ENCODE measurements around the gene PLXDC1. TPM values are rescaled to one million over a fixed set of nuclear protein-coding genes. Genes with fewer than 3 reads are reported as not detected.

PLXDC1 gene
- polyA plus RNA-seq, 1 experiment: 1.9 TPM

- peaks cover 26% of the 10 kb centered on the region for H3K27me3 ChIP-seq (ENCODE audit: control insufficient read depth, insufficient read depth, low read length)
- peak overlapping the region; percentile 94 for H3K4me3 ChIP-seq (ENCODE audit: low read depth, low read length)
- CTCF ChIA-PET: interaction anchor here (0.6 to 7.2 kb wide), 44 partner anchors 10 to 286 kb away, joined by 3 to 367 read pairs (median 4); partner anchors contain the start of genes ARL5C, FBXO47, LASP1NB and RPL19
- H3K27ac ChIP-seq (ENCODE audit: low read depth, low read length): peak overlapping the region; percentile 61
- H3K9me3 ChIP-seq (ENCODE audit: control insufficient read depth, insufficient read depth, low read length): no peaks in the 10 kb centered on the region; the same call in 1 of the 2 replicates
- POLR2A ChIA-PET: interaction anchor here (0.6 to 2.2 kb wide), 13 partner anchors 11 to 304 kb away, joined by 3 to 18 read pairs (median 3); partner anchors contain the start of genes LASP1 and RPL19
- TF ChIP-seq CTCF (IDR thresholded peaks at IDR 0.05; ENCODE audit: low read depth, low read length): no peak; the same call in 1 of the 2 replicates
- DNase-seq (ENCODE audit: low read depth, low spot score): peak; percentile 78
Observed at GRCh38 chr17:39153599-39154051, 2.2 kb upstream of the PLXDC1 start.

GRCh38 chr17:39151943-39152818, 744 bp upstream of the PLXDC1 start:
- TF ChIP-seq CTCF (IDR thresholded peaks at IDR 0.05; ENCODE audit: low read depth, low read length): no peak
- DNase-seq (ENCODE audit: low read depth, low spot score): no peak
- Histone ChIP-seq H3K9me3 (ENCODE audit: control insufficient read depth, insufficient read depth, low read length) (no peaks in the 10 kb centered on the region; the same call in 1 of the 2 replicates), H3K27ac (ENCODE audit: low read depth, low read length) (no peak overlapping the region), H3K4me3 (ENCODE audit: low read depth, low read length) (peak overlapping the region; percentile 94), H3K27me3 (ENCODE audit: control insufficient read depth, insufficient read depth, low read length) (peaks cover 26% of the 10 kb centered on the region)
- ChIA-PET CTCF (interaction anchor here (0.6 to 7.2 kb wide), 32 partner anchors 8 to 300 kb away, joined by 3 to 367 read pairs (median 6); partner anchors contain the start of genes ARL5C and LASP1NB), POLR2A (interaction anchor here (0.6 to 2.2 kb wide), 8 partner anchors 37 to 305 kb away, joined by 3 to 18 read pairs (median 6); partner anchors contain the start of gene LASP1)

GRCh38 chr17:39150795-39151149, 665 bp downstream of the PLXDC1 start:
- DNase-seq (ENCODE audit: low read depth, low spot score): no peak
- TF ChIP-seq CTCF (IDR thresholded peaks at IDR 0.05; ENCODE audit: low read depth, low read length): no peak
- CTCF ChIA-PET: interaction anchor here (0.5 to 7.2 kb wide), 3 partner anchors 13 to 168 kb away, joined by 3 to 367 read pairs (median 4); no protein-coding TSS in a partner anchor

GRCh38 chr17:39150104-39150634, 1.3 kb downstream of the PLXDC1 start:
- peaks cover 26% of the 10 kb centered on the region for H3K27me3 ChIP-seq (ENCODE audit: control insufficient read depth, insufficient read depth, low read length)
- no peak overlapping the region for H3K4me3 ChIP-seq (ENCODE audit: low read depth, low read length)
- H3K9me3 ChIP-seq (ENCODE audit: control insufficient read depth, insufficient read depth, low read length): no peaks in the 10 kb centered on the region; the same call in 1 of the 2 replicates
- no peak overlapping the region for H3K27ac ChIP-seq (ENCODE audit: low read depth, low read length)
- TF ChIP-seq CTCF (IDR thresholded peaks at IDR 0.05; ENCODE audit: low read depth, low read length): no peak
- ChIA-PET CTCF (interaction anchor here (7.2 kb wide), 1 partner anchor 167 kb away, joined by 367 read pairs; no protein-coding TSS in a partner anchor), POLR2A (no interaction called here)
- DNase-seq (ENCODE audit: low read depth, low spot score): no peak

More at GRCh38 chr17:39150795-39151149, 665 bp downstream of the PLXDC1 start:
- Histone ChIP-seq H3K27me3 (ENCODE audit: control insufficient read depth, insufficient read depth, low read length) (peaks cover 26% of the 10 kb centered on the region), H3K4me3 (ENCODE audit: low read depth, low read length) (peak overlapping the region; percentile 46), H3K9me3 (ENCODE audit: control insufficient read depth, insufficient read depth, low read length) (no peaks in the 10 kb centered on the region; the same call in 1 of the 2 replicates), H3K27ac (ENCODE audit: low read depth, low read length) (no peak overlapping the region)
- POLR2A ChIA-PET: no interaction called here
